Measurements from ENCODE around the gene SPINT2.

SPINT2 gene

DNA sequence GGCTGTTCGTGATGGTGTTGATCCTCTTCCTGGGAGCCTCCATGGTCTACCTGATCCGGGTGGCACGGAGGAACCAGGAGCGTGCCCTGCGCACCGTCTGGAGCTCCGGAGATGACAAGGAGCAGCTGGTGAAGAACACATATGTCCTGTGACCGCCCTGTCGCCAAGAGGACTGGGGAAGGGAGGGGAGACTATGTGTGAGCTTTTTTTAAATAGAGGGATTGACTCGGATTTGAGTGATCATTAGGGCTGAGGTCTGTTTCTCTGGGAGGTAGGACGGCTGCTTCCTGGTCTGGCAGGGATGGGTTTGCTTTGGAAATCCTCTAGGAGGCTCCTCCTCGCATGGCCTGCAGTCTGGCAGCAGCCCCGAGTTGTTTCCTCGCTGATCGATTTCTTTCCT, 27.5 kb downstream of the SPINT2 start:
- H3K4me3 ChIP-seq (ENCODE audit: insufficient read depth, low read depth, low read length, poor library complexity, severe bottlenecking): no peak overlapping the region
- H3K9me3 ChIP-seq (ENCODE audit: control insufficient read depth, low read length): no peaks in the 10 kb centered on the region
- DNase-seq: no peak
- no peak overlapping the region for H3K27ac ChIP-seq (ENCODE audit: insufficient read depth, low read length, poor library complexity, severe bottlenecking)
- H3K36me3 ChIP-seq (ENCODE audit: control insufficient read depth, insufficient read depth, low read length): peaks cover 26% of the 10 kb centered on the region
- no peaks in the 10 kb centered on the region for H3K4me1 ChIP-seq (ENCODE audit: control insufficient read depth, insufficient read depth, low read length, poor library complexity, severe bottlenecking)
- no peaks in the 10 kb centered on the region for H3K27me3 ChIP-seq (replicated peaks; ENCODE audit: control insufficient read depth, insufficient read depth, low read length, poor library complexity, severe bottlenecking)

- H3K27ac ChIP-seq (ENCODE audit: insufficient read depth, low read length, poor library complexity, severe bottlenecking): no peak overlapping the region
- no peaks in the 10 kb centered on the region for H3K27me3 ChIP-seq (replicated peaks; ENCODE audit: control insufficient read depth, insufficient read depth, low read length, poor library complexity, severe bottlenecking)
- no peaks in the 10 kb centered on the region for H3K4me1 ChIP-seq (ENCODE audit: control insufficient read depth, insufficient read depth, low read length, poor library complexity, severe bottlenecking)
- no peaks in the 10 kb centered on the region for H3K9me3 ChIP-seq (ENCODE audit: control insufficient read depth, low read length)
- H3K36me3 ChIP-seq (ENCODE audit: control insufficient read depth, insufficient read depth, low read length): peaks cover 23% of the 10 kb centered on the region
- DNase-seq: no peak
- no peak overlapping the region for H3K4me3 ChIP-seq (ENCODE audit: insufficient read depth, low read depth, low read length, poor library complexity, severe bottlenecking)
These were observed 28.9 kb downstream of the SPINT2 start for GRCh38 chr19:38293281-38293680.

- no peak overlapping the region for H3K4me3 ChIP-seq (ENCODE audit: insufficient read depth, low read depth, low read length, poor library complexity, severe bottlenecking)
- H3K4me1 ChIP-seq (ENCODE audit: control insufficient read depth, insufficient read depth, low read length, poor library complexity, severe bottlenecking): no peaks in the 10 kb centered on the region
- DNase-seq: no peak
- H3K27me3 ChIP-seq (replicated peaks; ENCODE audit: control insufficient read depth, insufficient read depth, low read length, poor library complexity, severe bottlenecking): no peaks in the 10 kb centered on the region
- no peak overlapping the region for H3K27ac ChIP-seq (ENCODE audit: insufficient read depth, low read length, poor library complexity, severe bottlenecking)
- no peaks in the 10 kb centered on the region for H3K9me3 ChIP-seq (ENCODE audit: control insufficient read depth, low read length)
- peaks cover 23% of the 10 kb centered on the region for H3K36me3 ChIP-seq (ENCODE audit: control insufficient read depth, insufficient read depth, low read length)
These were observed 29.7 kb downstream of the SPINT2 start for GRCh38 chr19:38294090-38294489.

DNA sequence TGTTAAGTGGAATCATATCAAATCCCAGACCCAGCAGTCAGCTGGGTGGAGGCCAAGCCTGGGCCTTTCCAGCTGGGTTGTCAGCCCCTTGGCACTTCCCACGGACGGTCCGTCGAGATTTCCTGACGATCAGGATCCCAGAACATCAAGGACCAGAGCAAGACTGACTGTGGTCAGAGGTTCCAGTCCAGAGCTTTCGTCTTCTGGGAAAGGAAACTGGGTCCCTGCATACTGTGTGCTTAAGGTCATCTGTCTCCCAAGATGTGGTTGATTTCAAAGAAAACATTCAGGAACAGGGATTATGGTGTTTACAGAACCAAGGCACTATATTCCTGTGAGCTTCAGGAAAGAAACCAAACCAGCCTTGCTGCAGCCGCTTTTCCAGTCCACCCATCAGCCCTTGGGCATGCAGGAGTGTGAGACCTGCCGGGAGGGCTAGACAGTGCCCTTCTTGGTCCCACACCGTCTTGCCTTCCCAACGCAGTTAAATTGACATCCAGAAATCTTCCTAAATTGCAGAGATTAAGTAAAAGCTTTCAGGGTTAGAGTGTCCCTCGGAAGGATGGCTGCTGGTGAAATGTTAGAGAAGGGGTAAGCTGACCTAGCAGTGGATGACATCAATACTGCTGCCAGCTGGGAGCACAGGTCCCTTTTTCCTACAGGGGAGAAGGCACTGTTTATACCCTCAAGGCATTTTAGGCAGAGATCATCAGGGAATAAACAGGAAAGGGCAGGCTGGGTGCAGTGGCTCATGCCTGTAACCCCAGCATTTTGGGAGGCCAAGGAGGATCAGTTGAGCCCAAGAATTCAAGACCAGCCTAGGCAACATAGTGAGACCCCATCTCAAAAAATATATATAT, 34.7 kb downstream of the SPINT2 start:
- H3K9me3 ChIP-seq (ENCODE audit: control insufficient read depth, low read length): no peaks in the 10 kb centered on the region
- H3K27ac ChIP-seq (ENCODE audit: insufficient read depth, low read length, poor library complexity, severe bottlenecking): no peak overlapping the region
- H3K4me1 ChIP-seq (ENCODE audit: control insufficient read depth, insufficient read depth, low read length, poor library complexity, severe bottlenecking): no peaks in the 10 kb centered on the region
- no peak for DNase-seq
- H3K4me3 ChIP-seq (ENCODE audit: insufficient read depth, low read depth, low read length, poor library complexity, severe bottlenecking): no peak overlapping the region
- no peaks in the 10 kb centered on the region for H3K36me3 ChIP-seq (ENCODE audit: control insufficient read depth, insufficient read depth, low read length)
- H3K27me3 ChIP-seq (replicated peaks; ENCODE audit: control insufficient read depth, insufficient read depth, low read length, poor library complexity, severe bottlenecking): no peaks in the 10 kb centered on the region

DNA sequence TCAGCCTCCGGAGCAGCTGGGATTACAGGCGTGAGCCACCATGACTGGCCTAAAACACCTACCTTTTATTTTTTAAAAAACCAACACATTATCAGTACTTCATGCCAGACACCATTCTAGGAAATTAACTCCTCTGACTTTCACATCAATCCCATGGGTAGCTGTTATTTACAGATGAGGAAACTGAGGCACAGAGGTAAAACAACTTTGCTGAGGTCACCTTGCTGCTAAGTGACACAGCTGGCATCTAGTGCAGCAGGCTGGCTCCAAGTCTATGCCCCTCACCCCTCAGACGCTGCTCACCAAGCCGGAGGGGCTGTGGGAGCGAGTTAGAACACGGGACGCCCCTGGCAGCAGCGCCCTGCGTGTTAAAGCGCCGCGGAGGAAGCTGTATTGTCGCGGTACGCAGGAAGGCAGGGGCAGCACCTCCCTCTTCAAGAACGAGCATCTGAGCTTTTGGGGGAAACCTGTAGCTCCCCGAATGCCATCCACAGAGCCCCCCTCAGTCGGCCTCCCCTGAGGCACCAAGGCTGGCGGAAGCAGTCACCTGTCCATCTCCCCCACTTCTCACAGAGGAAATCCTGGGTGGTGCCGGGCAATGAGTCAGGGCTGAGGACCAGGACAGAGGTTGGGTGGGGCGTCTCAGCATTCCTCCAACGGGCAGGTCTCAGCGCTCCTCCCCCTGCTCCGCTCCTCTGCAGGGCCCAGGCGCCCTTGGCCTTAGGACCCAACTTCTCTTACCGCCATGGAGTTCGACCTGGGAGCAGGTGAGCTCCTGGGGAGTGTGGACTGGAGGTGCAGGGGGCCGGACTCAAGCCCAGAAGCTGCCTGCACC, 39.4 kb downstream of the SPINT2 start, which contains the start of gene C19orf33:
Gene C19orf33 (plus strand): TSS at position 735 of the 835 bp plus-strand sequence. CDS start 11 bp downstream, at position 746.
- H3K27ac ChIP-seq (ENCODE audit: insufficient read depth, low read length, poor library complexity, severe bottlenecking): no peak within 1 kb of the TSS
- DNase-seq: no peak
- peaks cover 24% of the 10 kb centered on the region for H3K36me3 ChIP-seq (ENCODE audit: control insufficient read depth, insufficient read depth, low read length)
- H3K4me1 ChIP-seq (ENCODE audit: control insufficient read depth, insufficient read depth, low read length, poor library complexity, severe bottlenecking): no peaks in the 10 kb centered on the region
- H3K27me3 ChIP-seq (replicated peaks; ENCODE audit: control insufficient read depth, insufficient read depth, low read length, poor library complexity, severe bottlenecking): no peaks in the 10 kb centered on the region
- H3K4me3 ChIP-seq (ENCODE audit: insufficient read depth, low read depth, low read length, poor library complexity, severe bottlenecking): no peak within 1 kb of the TSS
- H3K9me3 ChIP-seq (ENCODE audit: control insufficient read depth, low read length): no peaks in the 10 kb centered on the region

GRCh38 chr19:38304352-38304865, 40.0 kb downstream of the SPINT2 start:
- no peaks in the 10 kb centered on the region for H3K9me3 ChIP-seq (ENCODE audit: control insufficient read depth, low read length)
- H3K36me3 ChIP-seq (ENCODE audit: control insufficient read depth, insufficient read depth, low read length): peaks cover 29% of the 10 kb centered on the region
- no peaks in the 10 kb centered on the region for H3K27me3 ChIP-seq (replicated peaks; ENCODE audit: control insufficient read depth, insufficient read depth, low read length, poor library complexity, severe bottlenecking)
- no peak for DNase-seq
- no peaks in the 10 kb centered on the region for H3K4me1 ChIP-seq (ENCODE audit: control insufficient read depth, insufficient read depth, low read length, poor library complexity, severe bottlenecking)
- H3K27ac ChIP-seq (ENCODE audit: insufficient read depth, low read length, poor library complexity, severe bottlenecking): no peak overlapping the region
- no peak overlapping the region for H3K4me3 ChIP-seq (ENCODE audit: insufficient read depth, low read depth, low read length, poor library complexity, severe bottlenecking)

DNA sequence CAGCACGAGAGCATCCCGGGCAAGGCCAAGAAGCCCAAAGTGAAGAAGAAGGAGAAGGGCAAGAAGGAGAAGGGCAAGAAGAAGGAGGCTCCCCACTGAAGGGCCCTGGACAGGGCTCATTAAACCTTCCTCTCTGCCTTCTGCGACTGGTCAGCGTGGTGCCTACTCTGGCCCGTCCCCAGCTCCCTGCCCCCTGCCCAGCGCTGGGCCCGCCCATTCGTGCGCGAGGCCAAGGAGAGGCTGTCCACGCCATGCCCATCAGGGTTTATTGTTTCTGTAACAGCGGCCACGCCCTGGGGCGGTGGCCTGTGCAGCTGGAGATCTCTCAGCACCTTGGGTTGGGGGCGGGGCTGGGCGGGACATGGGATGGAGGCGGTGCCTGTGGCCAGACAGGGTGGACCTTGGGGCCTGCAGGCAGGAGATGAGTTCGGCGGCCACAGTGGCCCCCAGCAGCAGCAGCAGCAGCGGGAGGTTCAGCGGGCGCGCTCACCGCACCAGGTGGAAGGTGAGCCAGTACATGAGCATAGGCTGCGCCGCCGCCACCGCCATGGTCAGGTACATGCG, 40.6 kb downstream of the SPINT2 start:
- H3K27me3 ChIP-seq (replicated peaks; ENCODE audit: control insufficient read depth, insufficient read depth, low read length, poor library complexity, severe bottlenecking): no peaks in the 10 kb centered on the region
- no peak for DNase-seq
- no peak overlapping the region for H3K27ac ChIP-seq (ENCODE audit: insufficient read depth, low read length, poor library complexity, severe bottlenecking)
- no peak overlapping the region for H3K4me3 ChIP-seq (ENCODE audit: insufficient read depth, low read depth, low read length, poor library complexity, severe bottlenecking)
- no peaks in the 10 kb centered on the region for H3K9me3 ChIP-seq (ENCODE audit: control insufficient read depth, low read length)
- H3K36me3 ChIP-seq (ENCODE audit: control insufficient read depth, insufficient read depth, low read length): peaks cover 31% of the 10 kb centered on the region
- no peaks in the 10 kb centered on the region for H3K4me1 ChIP-seq (ENCODE audit: control insufficient read depth, insufficient read depth, low read length, poor library complexity, severe bottlenecking)

DNA sequence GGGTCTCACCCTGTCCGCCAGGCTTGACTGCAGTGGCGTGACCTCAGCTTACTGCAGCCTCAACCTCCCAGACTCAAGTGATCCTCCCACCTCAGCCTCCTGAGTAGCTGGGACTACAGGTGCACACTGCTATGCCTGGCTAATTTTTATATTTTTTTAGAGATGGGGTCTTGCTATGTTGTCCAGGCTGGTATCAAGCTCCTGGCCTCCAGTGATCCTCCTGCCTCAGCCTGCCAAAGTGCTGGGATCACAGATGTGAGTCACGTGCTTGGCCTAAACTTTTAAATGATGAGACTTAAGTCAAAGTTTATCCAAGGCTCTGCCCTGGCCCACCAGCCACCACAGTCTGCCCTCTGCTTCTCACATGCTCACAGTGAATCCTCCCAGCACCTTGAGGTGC, 41.9 kb downstream of the SPINT2 start:
- Histone ChIP-seq H3K27ac (ENCODE audit: insufficient read depth, low read length, poor library complexity, severe bottlenecking) (no peak overlapping the region), H3K36me3 (ENCODE audit: control insufficient read depth, insufficient read depth, low read length) (peaks cover 31% of the 10 kb centered on the region), H3K4me1 (ENCODE audit: control insufficient read depth, insufficient read depth, low read length, poor library complexity, severe bottlenecking) (no peaks in the 10 kb centered on the region), H3K4me3 (ENCODE audit: insufficient read depth, low read depth, low read length, poor library complexity, severe bottlenecking) (no peak overlapping the region), H3K9me3 (ENCODE audit: control insufficient read depth, low read length) (no peaks in the 10 kb centered on the region), H3K27me3 (replicated peaks; ENCODE audit: control insufficient read depth, insufficient read depth, low read length, poor library complexity, severe bottlenecking) (no peaks in the 10 kb centered on the region)
- DNase-seq: no peak

- peaks cover 31% of the 10 kb centered on the region for H3K36me3 ChIP-seq (ENCODE audit: control insufficient read depth, insufficient read depth, low read length)
- no peak for DNase-seq
These were observed 42.7 kb downstream of the SPINT2 start for GRCh38 chr19:38307076-38307475.

More at GRCh38 chr19:38307076-38307475, 42.7 kb downstream of the SPINT2 start:
- Histone ChIP-seq H3K4me1 (ENCODE audit: control insufficient read depth, insufficient read depth, low read length, poor library complexity, severe bottlenecking) (no peaks in the 10 kb centered on the region), H3K4me3 (ENCODE audit: insufficient read depth, low read depth, low read length, poor library complexity, severe bottlenecking) (no peak overlapping the region), H3K9me3 (ENCODE audit: control insufficient read depth, low read length) (no peaks in the 10 kb centered on the region), H3K27me3 (replicated peaks; ENCODE audit: control insufficient read depth, insufficient read depth, low read length, poor library complexity, severe bottlenecking) (no peaks in the 10 kb centered on the region), H3K27ac (ENCODE audit: insufficient read depth, low read length, poor library complexity, severe bottlenecking) (no peak overlapping the region)
